Thyroid gland (tissue), 4 donors: ENCODE measurements around the gene CDAN1.

Experiments
- CTCF ChIP-seq, 6 experiments: fragments of 200-600 bp in 3 of 6; fragments of 450-650 bp in 3 of 6; sonication (generic) in 3 of 6; IDR thresholded peaks; one replicate each; pipeline ENCODE4 v1.5.1; 2016 to 2019; ENCODE audit warnings: antibody characterized with exemption in 6 of 6, mild to moderate bottlenecking in 2 of 6, inconsistent platforms in 1 of 6, moderate library complexity in 1 of 6
- POLR2A ChIP-seq, 2 donors: fragments of 450-650 bp; IDR thresholded peaks; one replicate each; pipeline ENCODE4 v1.6.1; 2017; ENCODE audit warnings: antibody characterized with exemption in 2 of 2, mild to moderate bottlenecking in 2 of 2, moderate library complexity in 1 of 2

- TF ChIP-seq CTCF (IDR thresholded peaks at IDR 0.05): no peak
- TF ChIP-seq POLR2A (IDR thresholded peaks at IDR 0.05): no peak
Observed at GRCh38 chr15:42728560-42728959, 8.4 kb downstream of the CDAN1 start.
